Stimulated activated CD4-positive, alpha-beta T cell treated with anti-CD3 and anti-CD28 coated beads, Interleukin-12 subunit alpha, Interleukin-12 subunit beta, amount 100 ng/mL, for 48 hours (primary cell): ENCODE measurements around the gene XBP1.
"Not testable (repeated sequence)": the region's sequence is repeated elsewhere in the genome, so short reads cannot be mapped to it uniquely, and the experiment has no call there.

ENCODE experiments used
- DNase-seq, 3 donors: peaks; one replicate each; pipeline ENCODE4 v3.0.0-alpha.2; 2020; ENCODE audit warnings: low read depth in 2 of 3, low spot score in 1 of 3

Gene XBP1

DNA sequence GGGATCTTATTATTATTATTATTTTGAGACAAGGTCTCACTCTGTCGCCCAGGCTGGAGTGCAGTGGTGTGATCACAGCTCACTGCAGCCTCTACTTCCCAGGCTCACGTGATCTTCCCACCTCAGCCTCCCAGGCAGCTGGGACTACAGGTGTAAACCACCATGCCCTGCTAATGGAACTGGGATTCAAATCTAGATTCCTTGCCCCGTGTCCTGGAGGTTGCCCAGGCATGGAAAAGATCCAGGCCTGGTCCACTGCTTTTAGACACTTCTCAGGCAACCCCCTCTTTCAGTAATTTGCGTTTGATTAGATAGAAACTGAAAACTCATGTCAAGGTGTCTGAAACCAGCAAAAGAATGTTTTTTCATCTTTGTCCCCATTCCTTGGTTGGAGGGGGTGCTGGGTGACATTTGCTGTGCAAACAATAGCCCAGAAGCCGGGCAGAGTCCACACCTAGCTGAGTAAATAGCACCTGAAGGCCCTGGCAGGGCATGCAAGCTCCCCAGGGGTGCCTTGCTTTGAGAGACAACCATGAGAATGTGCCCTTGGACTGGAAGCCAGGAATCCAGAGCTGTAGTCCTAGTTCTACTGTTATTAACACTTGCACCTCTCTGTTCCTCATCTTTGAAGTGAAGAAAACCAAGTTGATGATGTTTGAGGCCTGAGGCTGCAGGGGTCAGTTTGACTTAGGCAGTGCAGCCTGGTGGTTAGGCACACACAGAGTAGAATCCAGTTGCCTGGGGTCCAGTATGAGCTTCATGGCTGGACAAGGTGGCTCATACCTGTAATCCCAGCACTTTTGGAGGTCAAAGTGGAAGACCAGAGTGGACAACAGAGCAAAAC is 19.1 kb upstream of the XBP1 start:
- no peak for DNase-seq

- no peak for DNase-seq
These were observed 17.8 kb upstream of the XBP1 start for GRCh38 chr22:28817919-28818859.

- DNase-seq = no peak
These were observed 16.7 kb upstream of the XBP1 start for GRCh38 chr22:28817064-28817463.

- DNase-seq = no peak
These were observed 15.4 kb upstream of the XBP1 start for GRCh38 chr22:28815729-28816128.

DNA sequence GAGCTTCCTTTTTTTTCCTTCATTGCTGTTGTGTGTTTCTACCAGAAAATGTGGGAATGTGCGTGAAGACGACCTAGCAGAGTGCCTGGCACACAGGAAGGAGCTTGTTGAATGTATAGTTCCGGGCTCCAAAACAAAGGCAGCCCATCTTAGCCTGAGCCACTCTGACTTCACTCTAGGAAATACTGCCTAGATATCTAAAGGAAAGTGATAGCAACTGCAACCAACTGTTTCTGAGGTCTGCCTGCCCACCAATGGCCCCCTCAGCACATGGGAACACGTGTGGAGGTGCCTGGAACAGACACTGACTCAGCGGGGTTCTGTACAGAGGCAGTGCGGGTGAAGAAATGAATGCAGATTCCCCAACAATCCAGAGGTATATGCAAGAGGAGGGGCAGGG is 14.7 kb upstream of the XBP1 start:
- no peak for DNase-seq

DNA sequence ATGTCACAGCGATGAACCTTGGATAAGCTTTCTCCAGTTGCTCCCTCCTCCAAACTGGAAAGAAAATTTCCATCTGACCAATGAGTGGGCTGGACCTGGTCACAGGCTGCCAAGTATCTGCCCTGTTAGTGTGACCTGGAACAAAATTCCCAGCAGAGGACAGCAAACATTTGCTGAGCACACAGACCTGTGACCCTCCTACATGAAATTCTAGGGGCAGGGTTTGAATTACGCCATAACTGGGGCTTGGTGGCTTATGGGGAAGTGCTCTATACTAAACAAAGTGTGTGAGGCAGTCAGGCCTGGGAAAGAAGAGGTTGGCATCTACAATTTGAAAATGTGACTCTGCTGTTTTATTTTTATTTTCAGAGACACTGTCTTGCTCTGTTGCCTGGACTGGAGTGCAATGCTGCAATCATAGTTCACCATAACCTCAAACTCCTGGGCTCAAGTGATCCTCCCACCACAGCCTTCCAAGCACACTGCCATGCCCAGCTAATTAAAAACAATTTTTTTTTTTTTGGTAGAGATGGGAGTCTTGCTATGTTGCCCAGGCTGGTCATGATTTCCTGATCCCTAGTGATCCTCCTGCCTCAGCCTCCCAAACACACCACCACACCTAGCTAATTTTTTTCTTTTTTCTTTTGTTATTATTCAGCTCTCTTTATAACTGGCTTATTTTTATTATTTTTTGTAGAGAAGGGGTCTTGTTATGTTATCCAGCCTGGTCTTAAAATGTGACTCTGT is 13.6 kb upstream of the XBP1 start:
- no peak for DNase-seq

GRCh38 chr22:28812516-28812915 is 12.1 kb upstream of the XBP1 start:
- no peak for DNase-seq

DNA sequence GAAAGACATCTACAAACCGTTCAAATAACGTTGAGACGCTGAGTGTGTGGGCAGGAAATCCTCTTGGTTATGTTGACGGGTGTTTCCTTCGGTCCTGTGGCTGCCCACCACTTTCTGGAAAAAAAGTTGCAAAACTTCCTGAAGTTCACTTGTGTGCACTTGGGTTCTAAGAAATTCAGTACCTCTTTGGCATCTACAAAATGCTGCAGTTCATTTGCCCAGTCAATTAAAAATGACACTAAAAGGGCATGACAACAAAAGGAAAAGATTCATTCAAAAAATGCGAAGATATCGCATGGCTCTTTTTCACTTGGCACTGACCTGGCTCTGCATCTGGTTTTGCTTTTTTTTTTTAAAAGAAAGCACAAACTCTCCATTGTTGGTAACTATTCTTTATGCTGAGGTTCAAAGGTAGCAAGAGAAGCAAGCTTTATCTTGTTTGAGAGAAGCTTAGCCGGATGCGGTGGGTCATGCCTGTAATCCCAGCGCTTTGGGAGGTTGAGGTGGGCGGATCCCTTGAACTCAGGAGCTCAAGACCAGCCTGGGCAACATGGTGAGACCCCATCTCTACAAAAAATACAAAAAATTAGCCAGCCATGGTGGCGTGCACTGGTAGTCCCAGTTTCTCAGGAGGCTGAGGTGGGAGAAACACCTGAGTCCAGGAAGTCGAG is 10.6 kb upstream of the XBP1 start:
- DNase-seq = peak in 1 of 3 donors; percentile 29

- no peak for DNase-seq
These were observed 8.5 kb upstream of the XBP1 start for GRCh38 chr22:28808716-28809355.

DNA sequence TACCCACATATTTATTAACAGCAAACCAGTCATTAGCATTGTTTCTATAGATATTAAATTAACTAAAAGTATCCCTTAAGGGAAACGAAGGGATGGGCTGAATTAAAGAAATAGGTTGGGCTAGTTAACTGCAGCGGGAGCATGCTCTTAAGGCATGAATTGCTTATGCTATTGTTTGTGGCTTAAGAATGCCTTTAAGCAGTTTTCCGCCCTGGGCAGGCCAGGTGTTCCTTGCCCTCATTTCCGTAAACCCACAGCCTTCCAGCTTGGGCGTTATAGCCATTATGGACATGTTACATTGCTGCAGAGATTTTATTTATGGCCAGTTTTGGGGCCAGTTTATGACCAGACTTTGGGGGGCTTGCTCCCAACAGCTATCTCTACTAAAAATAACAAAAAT is 5.1 kb upstream of the XBP1 start:
- not testable (repeated sequence) for DNase-seq

- DNase-seq = no peak
These were observed 2.3 kb upstream of the XBP1 start for GRCh38 chr22:28802595-28803123.

DNA sequence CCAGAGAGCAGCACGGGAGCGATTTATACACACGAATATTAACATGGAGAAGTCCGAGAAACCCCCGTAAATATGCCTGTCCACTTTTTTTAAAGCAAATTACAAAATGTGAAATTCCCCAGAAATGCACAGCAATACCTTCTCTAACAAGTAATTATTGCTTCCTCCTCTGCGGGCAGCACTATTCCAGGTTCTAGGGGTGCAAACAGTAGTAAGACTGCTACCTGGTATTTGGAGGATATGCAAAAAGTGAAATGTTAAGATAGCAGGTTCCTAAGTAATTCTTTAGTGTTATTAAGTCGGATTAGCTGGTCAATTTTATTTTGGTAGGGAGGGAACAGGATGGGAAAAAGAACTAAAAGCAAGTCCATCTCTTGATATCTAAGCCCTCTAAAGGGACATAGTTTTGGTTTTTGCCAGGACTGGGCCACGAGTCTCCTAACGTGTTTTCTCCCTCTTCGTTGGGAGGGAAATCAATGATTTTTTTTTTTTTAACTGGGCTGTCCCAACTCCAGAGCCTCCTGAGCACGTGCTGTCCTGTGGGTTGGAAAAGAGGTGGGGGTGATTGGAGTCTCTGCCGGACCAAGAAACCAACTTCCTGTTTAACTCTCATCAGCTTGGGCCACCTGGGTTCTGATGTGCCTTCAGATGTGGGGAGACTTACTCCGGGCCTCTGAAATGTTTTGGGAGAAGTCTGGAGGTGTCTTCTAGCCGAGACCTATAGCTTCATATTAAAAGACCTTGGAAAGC is 1.7 kb upstream of the XBP1 start:
- DNase-seq = no peak

GRCh38 chr22:28799606-28800307 is 612 bp downstream of the XBP1 start:
- peak in 2 of 3 donors; percentile 6 to 25 for DNase-seq

- DNase-seq = peak in 1 of 3 donors; percentile 32
These were observed 1.4 kb downstream of the XBP1 start for GRCh38 chr22:28798810-28799605.

DNA sequence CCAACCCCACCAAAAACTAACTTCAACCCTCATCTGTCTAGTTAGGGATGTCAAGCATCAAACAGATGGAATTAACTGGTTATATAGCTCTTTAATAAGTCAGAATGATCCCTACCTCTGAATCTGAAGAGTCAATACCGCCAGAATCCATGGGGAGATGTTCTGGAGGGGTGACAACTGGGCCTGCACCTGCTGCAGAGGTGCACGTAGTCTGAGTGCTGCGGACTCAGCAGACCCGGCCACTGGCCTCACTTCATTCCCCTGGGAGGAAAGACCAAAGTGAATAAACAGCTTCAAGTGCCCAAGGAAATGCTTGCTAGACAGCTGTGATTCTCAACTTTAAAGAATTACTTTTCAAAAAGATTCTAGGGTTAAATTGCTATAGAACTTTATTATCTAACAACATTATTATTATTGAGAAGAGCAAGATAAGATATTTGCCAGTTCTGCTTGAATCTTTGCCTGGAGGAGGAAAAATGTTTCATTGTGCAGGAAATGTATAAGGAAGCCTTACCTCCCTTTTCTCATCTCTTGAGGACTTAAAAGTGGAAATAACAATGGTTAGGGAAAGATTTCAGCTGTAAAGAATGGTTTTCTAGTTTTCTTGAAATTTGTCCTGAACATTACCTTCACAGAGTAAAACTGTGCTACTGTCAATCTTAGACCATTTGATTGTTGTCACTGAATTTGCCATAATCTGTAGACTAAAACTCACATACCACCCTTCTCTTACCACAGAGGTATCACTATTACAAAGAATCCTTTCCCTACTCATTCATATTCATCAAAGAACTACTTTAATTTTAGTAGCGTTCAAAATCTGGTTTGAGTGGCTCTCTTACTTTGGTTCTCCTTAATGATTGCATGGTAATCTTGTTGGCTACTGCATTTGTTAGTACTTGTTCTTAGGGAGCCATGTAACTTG is 4.2 kb downstream of the XBP1 start:
- DNase-seq = no peak

- no peak for DNase-seq
These were observed 5.2 kb downstream of the XBP1 start for GRCh38 chr22:28795071-28795693.
